Endothelial cell of umbilical vein (primary cell): Measurements from ENCODE around the gene IFNL3. TPM values are rescaled to one million over a fixed set of nuclear protein-coding genes. Genes with fewer than 3 reads are reported as not detected.

Source experiments
- BruUV-seq: library from RNA; stranded (reverse); fragments of 400-500 nt; replicated peaks from 2 replicates; lab custom pipeline; 2021; lab: Mats Ljungman, UMichigan
- CTCF ChIA-PET: fragments of 300-600, 350-600 bp; sonication (Branson Sonifier 250); formaldehyde crosslinking; loops from one replicate; lab custom pipeline; 2021; ENCODE audit warnings: antibody characterized with exemption, inconsistent platforms; lab: Charles Lee
- POLR2A ChIA-PET: fragments of 300-600, 350-600 bp; sonication (Branson Sonifier 250); formaldehyde crosslinking; loops from one replicate; lab custom pipeline; 2021; ENCODE audit warnings: antibody characterized with exemption, inconsistent platforms; lab: Charles Lee
- DNase-seq: peaks from one replicate; pipeline ENCODE4 v3.0.0-alpha.2; 2011; ENCODE audit warnings: low read depth, low spot score
- FAIRE-seq: peaks from 2 replicates; lab custom pipeline; 2011; peaks lifted over from hg19 to GRCh38; lab: Jason Lieb, UNC
- H2AFZ ChIP-seq: 2 replicates; pipeline ENCODE4 v1.6.0; 2012; ENCODE audit warnings: low read depth, low read length, control low read depth, inconsistent platforms
- H3K27ac ChIP-seq: 2 replicates; pipeline ENCODE4 v1.5.1; 2011; ENCODE audit warnings: low read depth, mild to moderate bottlenecking, control low read depth, low read length, moderate library complexity; ENCODE audit not compliant: insufficient read depth
- H3K27me3 ChIP-seq, 2 experiments: 2 replicates each; pipeline versions ENCODE4 v1.6.0 to v1.6.1; 2011; ENCODE audit warnings: low read length in 2 of 2, mixed read lengths in 1 of 2; ENCODE audit not compliant: control insufficient read depth in 2 of 2, insufficient read depth in 2 of 2
- H3K36me3 ChIP-seq, 2 experiments: 2 replicates in 1 of 2; 3 replicates in 1 of 2; pipeline ENCODE4 v1.5.1; 2011; ENCODE audit warnings: low read length in 2 of 2, mild to moderate bottlenecking in 1 of 2, moderate library complexity in 1 of 2; ENCODE audit not compliant: control insufficient read depth in 2 of 2, insufficient read depth in 2 of 2; ENCODE audit errors: extremely low read depth in 1 of 2
- H3K4me1 ChIP-seq: 3 replicates; pipeline ENCODE4 v1.5.1; 2011; ENCODE audit warnings: mild to moderate bottlenecking, low read length; ENCODE audit not compliant: control insufficient read depth, insufficient read depth; ENCODE audit errors: extremely low read depth
- H3K4me2 ChIP-seq: 2 replicates; pipeline ENCODE4 v1.6.1; 2011; ENCODE audit warnings: low read length, control low read depth, mixed read lengths; ENCODE audit not compliant: insufficient read depth
- H3K4me3 ChIP-seq, 3 experiments: fragments of 200-600 bp in 1 of 3; sonication (generic), shearing (Covaris generic) in 1 of 3; replicated peaks in 1 of 3; 2 replicates each; pipeline ENCODE4 v1.5.1; 2011 to 2016; ENCODE audit warnings: control low read depth in 3 of 3, low read length in 3 of 3, mild to moderate bottlenecking in 2 of 3, inconsistent platforms in 1 of 3, low read depth in 1 of 3, moderate library complexity in 1 of 3; ENCODE audit not compliant: insufficient read depth in 1 of 3
- H3K79me2 ChIP-seq: 2 replicates; pipeline ENCODE4 v1.6.0; 2012; ENCODE audit warnings: low read length, inconsistent platforms; ENCODE audit not compliant: control insufficient read depth, insufficient read depth
- H3K9ac ChIP-seq: replicated peaks from 2 replicates; pipeline ENCODE3; 2011; ENCODE audit warnings: low read length, control low read depth; ENCODE audit not compliant: insufficient read depth; ENCODE audit errors: extremely low read depth
- H3K9me1 ChIP-seq: replicated peaks from 3 replicates; pipeline ENCODE4 v1.6.0; 2011; ENCODE audit warnings: mild to moderate bottlenecking, low read length; ENCODE audit not compliant: control insufficient read depth, insufficient read depth; ENCODE audit errors: extremely low read depth
- H3K9me3 ChIP-seq: replicated peaks from 2 replicates; pipeline ENCODE4 v1.5.1; 2012; ENCODE audit warnings: low read length, inconsistent platforms; ENCODE audit not compliant: control insufficient read depth, insufficient read depth
- H4K20me1 ChIP-seq: replicated peaks from 2 replicates; pipeline ENCODE3; 2011; ENCODE audit warnings: mild to moderate bottlenecking, low read length; ENCODE audit not compliant: control insufficient read depth, insufficient read depth; ENCODE audit errors: extremely low read depth
- CTCF ChIP-seq, 2 donors: IDR thresholded peaks; 1 replicate in 1 of 2; 2 replicates in 1 of 2; pipeline ENCODE4 v1.5.1; 2011; ENCODE audit warnings: low read length in 2 of 2, mild to moderate bottlenecking in 2 of 2, moderate library complexity in 2 of 2, control low read depth in 1 of 2, inconsistent platforms in 1 of 2, low read depth in 1 of 2; ENCODE audit not compliant: insufficient read depth in 1 of 2; ENCODE audit errors: extremely low read depth in 1 of 2
- EZH2 ChIP-seq: IDR thresholded peaks from 2 replicates; pipeline ENCODE4 v1.6.1; 2012; ENCODE audit warnings: borderline replicate concordance, low read depth, mild to moderate bottlenecking, moderate library complexity, low read length, inconsistent platforms; ENCODE audit not compliant: severe bottlenecking
- FOS ChIP-seq: IDR thresholded peaks from 2 replicates; pipeline ENCODE4 v1.6.1; 2011; ENCODE audit warnings: mild to moderate bottlenecking, low read length, moderate library complexity, borderline replicate concordance; ENCODE audit not compliant: insufficient read depth
- GATA2 ChIP-seq: IDR thresholded peaks from 2 replicates; pipeline ENCODE4 v1.7.0; 2011; ENCODE audit warnings: low read depth, mild to moderate bottlenecking, moderate library complexity, mixed read lengths, low read length; ENCODE audit not compliant: insufficient read length, insufficient read depth
- JUN ChIP-seq: IDR thresholded peaks from 2 replicates; pipeline ENCODE4 v1.6.1; 2011; ENCODE audit warnings: borderline replicate concordance, low read depth; ENCODE audit not compliant: insufficient read length, insufficient read depth
- MAX ChIP-seq: IDR thresholded peaks from 2 replicates; pipeline ENCODE4 v1.6.1; 2011; ENCODE audit not compliant: insufficient read depth, insufficient read length
- MYC ChIP-seq: IDR thresholded peaks from one replicate; pipeline ENCODE4 v1.6.1; 2011; ENCODE audit warnings: mild to moderate bottlenecking, low read depth, low read length
- POLR2A ChIP-seq: IDR thresholded peaks from 2 replicates; pipeline ENCODE4 v1.6.1; 2012; ENCODE audit warnings: low read depth, mild to moderate bottlenecking, control low read depth, low read length
- POLR2AphosphoS5 ChIP-seq: IDR thresholded peaks from 2 replicates; pipeline ENCODE4 v1.6.1; 2012; ENCODE audit warnings: low read depth, mild to moderate bottlenecking, control low read depth, low read length, moderate library complexity; ENCODE audit not compliant: insufficient read depth
- dilution Hi-C: fragments of 300-500 bp; cut with MboI; formaldehyde crosslinking; loops from one replicate; pipeline ENCODE4 v1.15.0; 2019; ENCODE audit warnings: low sequenced_read_pairs; ENCODE audit not compliant: extremely low pct_ligation_motif_present
- intact Hi-C: fragments of 100-400 bp; cut with micrococcal nuclease; formaldehyde crosslinking; loops from one replicate; pipeline ENCODE4 v1.10.0; 2022
- polyA plus RNA-seq, 4 experiments: library from polyadenylated mRNA; depleted of rRNA in 3 of 4; stranded (reverse) in 3 of 4; unstranded in 1 of 4; fragments of >200 nt; gene quantifications; 2 replicates each; pipeline versions ENCODE4 v1.2.1 to v1.2.3, GENCODE V29; 2011 to 2012; ENCODE audit warnings: missing spikeins in 1 of 4
- total RNA-seq: library from RNA; stranded (reverse); gene quantifications from 2 replicates; pipeline ENCODE4 v1.2.3, GENCODE V29; 2021

Gene IFNL3
- total and polyA plus RNA-seq, 2 donors (not counting 3 experiments of a cell fraction or from before 2014, with no cell fraction given): not detected

DNA sequence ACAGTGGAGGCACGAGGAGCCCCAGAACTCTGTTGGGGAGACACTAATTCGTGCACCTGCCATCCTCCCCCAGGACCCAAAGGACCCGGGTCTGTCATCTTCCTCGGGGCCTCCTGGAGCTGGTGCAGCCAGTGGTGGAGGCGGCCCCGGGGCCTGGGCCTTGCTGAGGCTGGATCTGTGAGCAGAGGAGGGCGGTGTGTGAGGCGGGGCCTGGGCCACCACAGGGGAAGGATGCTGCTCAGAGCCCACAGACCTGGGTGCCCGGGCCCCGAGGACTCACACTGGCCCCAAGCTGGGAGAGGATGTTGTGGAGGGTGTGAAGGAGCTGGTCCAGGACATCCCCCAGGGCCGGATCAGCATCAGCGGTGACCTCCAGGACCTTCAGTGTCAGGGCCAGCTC lies 8.3 kb downstream of the IFNL3 start:
- DNase-seq: no peak
- CTCF ChIA-PET: interaction anchor here (0.7 kb wide), 1 partner anchor 16 kb away, joined by 3 read pairs; no protein-coding TSS in a partner anchor
- no peaks in the 10 kb centered on the region for H3K9me3 ChIP-seq
- no TSS peak for BruUV-seq
- H3K9me1 ChIP-seq: no peaks in the 10 kb centered on the region
- no peak overlapping the region for H3K4me3 ChIP-seq
- FAIRE-seq: no peak
- intact Hi-C loops (no loop called here), dilution Hi-C loops (no loop called here)
- H3K79me2 ChIP-seq: no peaks in the 10 kb centered on the region
- no peak overlapping the region for H3K27ac ChIP-seq
- POLR2A ChIA-PET: no interaction called here
- H2AFZ ChIP-seq: no peak overlapping the region
- H3K4me1 ChIP-seq: no peaks in the 10 kb centered on the region
- no peaks in the 10 kb centered on the region for H4K20me1 ChIP-seq
- no peak overlapping the region for H3K9ac ChIP-seq
- H3K27me3 ChIP-seq: no peaks in the 10 kb centered on the region
- H3K4me2 ChIP-seq: no peak overlapping the region
- TF ChIP-seq FOS (no peak), MYC (no peak), MAX (no peak), EZH2 (no peak), POLR2AphosphoS5 (no peak), GATA2 (no peak), JUN (no peak)
- H3K36me3 ChIP-seq: no peaks in the 10 kb centered on the region

- BruUV-seq: no TSS peak
- dilution Hi-C loops (no loop called here), intact Hi-C loops (no loop called here)
- no peaks in the 10 kb centered on the region for H3K4me1 ChIP-seq
- H3K9ac ChIP-seq: no peak overlapping the region
- H3K36me3 ChIP-seq: no peaks in the 10 kb centered on the region
- no peaks in the 10 kb centered on the region for H3K9me3 ChIP-seq
- FAIRE-seq (no peak), DNase-seq (no peak)
- H3K27ac ChIP-seq: no peak overlapping the region
- H3K4me3 ChIP-seq: no peak overlapping the region
- H3K4me2 ChIP-seq: no peak overlapping the region
- ChIA-PET CTCF (no interaction called here), POLR2A (no interaction called here)
- no peaks in the 10 kb centered on the region for H4K20me1 ChIP-seq
- H3K9me1 ChIP-seq: no peaks in the 10 kb centered on the region
- no peak overlapping the region for H2AFZ ChIP-seq
- TF ChIP-seq MAX: no peak
- no peak for TF ChIP-seq POLR2AphosphoS5
- no peak for TF ChIP-seq EZH2
- TF ChIP-seq CTCF (IDR thresholded peaks at IDR 0.05; ENCODE audit: extremely low read depth in 1 of 2, insufficient read depth in 1 of 2, low read depth in 1 of 2, low read length in 2 of 2): no peak
- TF ChIP-seq JUN: no peak
- no peak for TF ChIP-seq GATA2
- TF ChIP-seq FOS: no peak
- no peak for TF ChIP-seq MYC
- TF ChIP-seq POLR2A: no peak
- no peaks in the 10 kb centered on the region for H3K27me3 ChIP-seq
- H3K79me2 ChIP-seq: no peaks in the 10 kb centered on the region
Measured at GRCh38 chr19:39232708-39233107, 12.1 kb downstream of the IFNL3 start.
